ENCODE measurements around the gene UBE3B. TPM values are rescaled to one million over a fixed set of nuclear protein-coding genes. Genes with fewer than 3 reads are reported as not detected.

Gene UBE3B
- total RNA-seq, 1 experiment from 2014 or later: 38.6 TPM

- no peak overlapping the region for H3K27ac Mint-ChIP-seq (ENCODE audit: low read depth, unreplicated experiment)
- no peak overlapping the region for H3K4me3 Mint-ChIP-seq (ENCODE audit: unreplicated experiment)
- TF ChIP-seq CTCF (IDR thresholded peaks at IDR 0.05; ENCODE audit: unreplicated experiment): no peak
- CTCF ChIA-PET: interaction anchor here (1.2 to 1.4 kb wide), 2 partner anchors 52 to 55 kb away, joined by 3 to 4 read pairs; no protein-coding TSS in a partner anchor
- no peaks in the 10 kb centered on the region for H3K4me1 Mint-ChIP-seq (ENCODE audit: insufficient read depth, unreplicated experiment)
- DNase-seq (ENCODE audit: unreplicated experiment): no peak
- POLR2A ChIA-PET: no interaction called here
- H3K27me3 Mint-ChIP-seq (ENCODE audit: insufficient read depth, unreplicated experiment): no peaks in the 10 kb centered on the region
- no peaks in the 10 kb centered on the region for H3K9me3 Mint-ChIP-seq (ENCODE audit: unreplicated experiment)
- no TSS peak for BruUV-seq (replicated peaks)
- intact Hi-C loops (cut with micrococcal nuclease): no loop called here
- H3K36me3 Mint-ChIP-seq (ENCODE audit: insufficient read depth, unreplicated experiment): peaks cover 72% of the 10 kb centered on the region
These were observed 7.8 kb downstream of the UBE3B start for GRCh38 chr12:109485201-109485600.

GRCh38 chr12:109487181-109488050, 10.0 kb downstream of the UBE3B start:
- intact Hi-C loops (cut with micrococcal nuclease): no loop called here
- Mint-ChIP-seq H3K9me3 (ENCODE audit: unreplicated experiment) (no peaks in the 10 kb centered on the region), H3K4me1 (ENCODE audit: insufficient read depth, unreplicated experiment) (no peaks in the 10 kb centered on the region), H3K27me3 (ENCODE audit: insufficient read depth, unreplicated experiment) (no peaks in the 10 kb centered on the region), H3K27ac (ENCODE audit: low read depth, unreplicated experiment) (no peak overlapping the region), H3K4me3 (ENCODE audit: unreplicated experiment) (no peak overlapping the region), H3K36me3 (ENCODE audit: insufficient read depth, unreplicated experiment) (peaks cover 84% of the 10 kb centered on the region)
- CTCF ChIA-PET: interaction anchor here (0.6 kb wide), 1 partner anchor 80 kb away, joined by 3 read pairs; no protein-coding TSS in a partner anchor
- DNase-seq (ENCODE audit: unreplicated experiment): no peak
- no TSS peak for BruUV-seq (replicated peaks)
- POLR2A ChIA-PET: no interaction called here
- TF ChIP-seq CTCF (IDR thresholded peaks at IDR 0.05; ENCODE audit: unreplicated experiment): no peak

- TF ChIP-seq CTCF (IDR thresholded peaks at IDR 0.05; ENCODE audit: unreplicated experiment): no peak
- intact Hi-C loops (cut with micrococcal nuclease): no loop called here
- no peaks in the 10 kb centered on the region for H3K9me3 Mint-ChIP-seq (ENCODE audit: unreplicated experiment)
- H3K4me3 Mint-ChIP-seq (ENCODE audit: unreplicated experiment): no peak overlapping the region
- no peak for DNase-seq (ENCODE audit: unreplicated experiment)
- CTCF ChIA-PET: interaction anchor here (0.6 to 0.8 kb wide), 2 partner anchors 81 to 287 kb away, joined by 3 read pairs; no protein-coding TSS in a partner anchor
- H3K4me1 Mint-ChIP-seq (ENCODE audit: insufficient read depth, unreplicated experiment): no peaks in the 10 kb centered on the region
- H3K27me3 Mint-ChIP-seq (ENCODE audit: insufficient read depth, unreplicated experiment): no peaks in the 10 kb centered on the region
- no peak overlapping the region for H3K27ac Mint-ChIP-seq (ENCODE audit: low read depth, unreplicated experiment)
- POLR2A ChIA-PET: no interaction called here
- no TSS peak for BruUV-seq (replicated peaks)
- H3K36me3 Mint-ChIP-seq (ENCODE audit: insufficient read depth, unreplicated experiment): peaks cover 82% of the 10 kb centered on the region
These were observed 10.7 kb downstream of the UBE3B start for GRCh38 chr12:109488051-109488665.

All from MCF 10A (cell line).